ENCODE measurements around the gene RCSD1. TPM values are rescaled to one million over a fixed set of nuclear protein-coding genes. Genes with fewer than 3 reads are reported as not detected.

RCSD1 gene
- total and polyA plus RNA-seq, 2 of the 13 experiments (the other 11 are each of a cell fraction or from before 2014, with no cell fraction given), result not detected

DNA sequence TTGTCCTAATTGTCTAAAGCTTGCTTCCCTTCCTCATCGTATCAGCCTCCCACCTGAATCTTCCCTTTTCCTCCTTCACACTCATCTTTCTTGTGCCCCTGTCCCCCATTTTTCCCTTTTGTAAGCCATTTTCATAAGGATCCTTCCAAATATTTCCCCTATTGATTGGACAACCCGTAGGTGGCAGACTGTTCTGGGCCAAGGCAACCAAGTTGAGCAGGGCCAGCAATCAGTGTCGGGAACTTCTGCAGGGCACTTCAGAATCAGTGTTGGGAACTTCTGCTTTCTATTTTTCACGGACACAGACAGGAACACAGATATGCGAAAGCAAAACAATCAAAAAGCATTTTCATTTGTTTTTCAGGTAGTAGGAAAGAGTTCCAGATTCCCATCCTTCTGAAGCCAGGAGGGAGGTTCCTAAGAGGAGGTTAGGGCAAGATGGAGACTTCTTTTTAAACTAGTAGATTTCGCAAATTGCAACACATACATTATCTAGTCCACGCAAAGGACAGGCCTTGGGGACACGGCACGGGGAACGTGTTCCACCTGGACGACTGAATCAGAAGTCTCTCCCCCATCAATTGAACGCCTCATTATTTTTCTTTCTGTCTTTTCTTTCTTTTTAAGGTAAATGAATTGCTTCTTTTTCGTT, 91.1 kb downstream of the RCSD1 start (continued):
- TF ChIP-seq, protein P1, sequence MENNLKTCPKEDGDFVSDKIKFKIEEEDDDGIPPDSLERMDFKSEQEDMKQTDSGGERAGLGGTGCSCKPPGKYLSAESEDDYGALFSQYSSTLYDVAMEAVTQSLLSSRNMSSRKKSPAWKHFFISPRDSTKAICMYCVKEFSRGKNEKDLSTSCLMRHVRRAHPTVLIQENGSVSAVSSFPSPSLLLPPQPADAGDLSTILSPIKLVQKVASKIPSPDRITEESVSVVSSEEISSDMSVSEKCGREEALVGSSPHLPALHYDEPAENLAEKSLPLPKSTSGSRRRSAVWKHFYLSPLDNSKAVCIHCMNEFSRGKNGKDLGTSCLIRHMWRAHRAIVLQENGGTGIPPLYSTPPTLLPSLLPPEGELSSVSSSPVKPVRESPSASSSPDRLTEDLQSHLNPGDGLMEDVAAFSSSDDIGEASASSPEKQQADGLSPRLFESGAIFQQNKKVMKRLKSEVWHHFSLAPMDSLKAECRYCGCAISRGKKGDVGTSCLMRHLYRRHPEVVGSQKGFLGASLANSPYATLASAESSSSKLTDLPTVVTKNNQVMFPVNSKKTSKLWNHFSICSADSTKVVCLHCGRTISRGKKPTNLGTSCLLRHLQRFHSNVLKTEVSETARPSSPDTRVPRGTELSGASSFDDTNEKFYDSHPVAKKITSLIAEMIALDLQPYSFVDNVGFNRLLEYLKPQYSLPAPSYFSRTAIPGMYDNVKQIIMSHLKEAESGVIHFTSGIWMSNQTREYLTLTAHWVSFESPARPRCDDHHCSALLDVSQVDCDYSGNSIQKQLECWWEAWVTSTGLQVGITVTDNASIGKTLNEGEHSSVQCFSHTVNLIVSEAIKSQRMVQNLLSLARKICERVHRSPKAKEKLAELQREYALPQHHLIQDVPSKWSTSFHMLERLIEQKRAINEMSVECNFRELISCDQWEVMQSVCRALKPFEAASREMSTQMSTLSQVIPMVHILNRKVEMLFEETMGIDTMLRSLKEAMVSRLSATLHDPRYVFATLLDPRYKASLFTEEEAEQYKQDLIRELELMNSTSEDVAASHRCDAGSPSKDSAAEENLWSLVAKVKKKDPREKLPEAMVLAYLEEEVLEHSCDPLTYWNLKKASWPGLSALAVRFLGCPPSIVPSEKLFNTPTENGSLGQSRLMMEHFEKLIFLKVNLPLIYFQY (CRISPR knock-in tag; IDR thresholded peaks at IDR 0.05; ENCODE audit: borderline replicate concordance), result 0 out of 2 replicates have a peak, but pooled peaks have one; percentile 58
- no peak for TF ChIP-seq TEAD2 (CRISPR knock-in tag; IDR thresholded peaks at IDR 0.05)
- no peak for TF ChIP-seq AGO1 (IDR thresholded peaks at IDR 0.05; ENCODE audit: low read depth, low read length, poor library complexity, severe bottlenecking)
- TF ChIP-seq ZNF547 (CRISPR knock-in tag; IDR thresholded peaks at IDR 0.05), result 0 out of 2 replicates have a peak, but pooled peaks have one; percentile 47
- TF ChIP-seq, protein P2, sequence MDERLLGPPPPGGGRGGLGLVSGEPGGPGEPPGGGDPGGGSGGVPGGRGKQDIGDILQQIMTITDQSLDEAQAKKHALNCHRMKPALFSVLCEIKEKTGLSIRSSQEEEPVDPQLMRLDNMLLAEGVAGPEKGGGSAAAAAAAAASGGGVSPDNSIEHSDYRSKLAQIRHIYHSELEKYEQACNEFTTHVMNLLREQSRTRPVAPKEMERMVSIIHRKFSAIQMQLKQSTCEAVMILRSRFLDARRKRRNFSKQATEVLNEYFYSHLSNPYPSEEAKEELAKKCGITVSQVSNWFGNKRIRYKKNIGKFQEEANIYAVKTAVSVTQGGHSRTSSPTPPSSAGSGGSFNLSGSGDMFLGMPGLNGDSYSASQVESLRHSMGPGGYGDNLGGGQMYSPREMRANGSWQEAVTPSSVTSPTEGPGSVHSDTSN (CRISPR knock-in tag; IDR thresholded peaks at IDR 0.05), result no peak
- no peak for TF ChIP-seq TAF1 (CRISPR knock-in tag; IDR thresholded peaks at IDR 0.05)
- TF ChIP-seq ZNF33B (CRISPR knock-in tag; IDR thresholded peaks at IDR 0.05), result no peak
- no peak for TF ChIP-seq DPF2 (CRISPR knock-in tag; IDR thresholded peaks at IDR 0.05; ENCODE audit: borderline replicate concordance, low read depth)
- no peak; the same call in 1 of the 2 replicates for TF ChIP-seq HDAC1 (CRISPR knock-in tag; IDR thresholded peaks at IDR 0.05)
- TF ChIP-seq ATF7-NPFF (CRISPR knock-in tag; IDR thresholded peaks at IDR 0.05; ENCODE audit: low read depth), result no peak
- no peak for TF ChIP-seq ZNF337 (CRISPR knock-in tag; IDR thresholded peaks at IDR 0.05; ENCODE audit: borderline replicate concordance, low read depth)
- no peak for TF ChIP-seq ZNF589 (CRISPR knock-in tag; conservative IDR thresholded peaks at IDR 0.05)
- no peak for TF ChIP-seq NFRKB (IDR thresholded peaks at IDR 0.05)
- TF ChIP-seq KDM5A (IDR thresholded peaks at IDR 0.05; ENCODE audit: borderline replicate concordance, low read length), result peak; percentile 42; the same call in 1 of the 2 replicates
- no peak for TF ChIP-seq HNF4A (CRISPR knock-in tag; IDR thresholded peaks at IDR 0.05)
- TF ChIP-seq ZNF788 (CRISPR knock-in tag; IDR thresholded peaks at IDR 0.05; ENCODE audit: borderline replicate concordance), result no peak
- no peak for TF ChIP-seq ZNF383 (CRISPR knock-in tag; IDR thresholded peaks at IDR 0.05; ENCODE audit: borderline replicate concordance)
- TF ChIP-seq BRD4 (CRISPR knock-in tag; IDR thresholded peaks at IDR 0.05), result no peak
- no peak for TF ChIP-seq FOXO1 (CRISPR knock-in tag; IDR thresholded peaks at IDR 0.05)
- 0 out of 2 replicates have a peak, but pooled peaks have one; percentile 21 for TF ChIP-seq NR2F2 (IDR thresholded peaks at IDR 0.05; ENCODE audit: borderline replicate concordance, low read depth)
- no peak; the same call in 1 of the 2 replicates for TF ChIP-seq ZNF460 (CRISPR knock-in tag; IDR thresholded peaks at IDR 0.05; ENCODE audit: borderline replicate concordance)
- no peak; the same call in 1 of the 2 replicates for TF ChIP-seq ZNF605 (CRISPR knock-in tag; IDR thresholded peaks at IDR 0.05)
- TF ChIP-seq RBFOX2 (IDR thresholded peaks at IDR 0.05; ENCODE audit: low read depth, low read length), result no peak
- TF ChIP-seq, protein P3, sequence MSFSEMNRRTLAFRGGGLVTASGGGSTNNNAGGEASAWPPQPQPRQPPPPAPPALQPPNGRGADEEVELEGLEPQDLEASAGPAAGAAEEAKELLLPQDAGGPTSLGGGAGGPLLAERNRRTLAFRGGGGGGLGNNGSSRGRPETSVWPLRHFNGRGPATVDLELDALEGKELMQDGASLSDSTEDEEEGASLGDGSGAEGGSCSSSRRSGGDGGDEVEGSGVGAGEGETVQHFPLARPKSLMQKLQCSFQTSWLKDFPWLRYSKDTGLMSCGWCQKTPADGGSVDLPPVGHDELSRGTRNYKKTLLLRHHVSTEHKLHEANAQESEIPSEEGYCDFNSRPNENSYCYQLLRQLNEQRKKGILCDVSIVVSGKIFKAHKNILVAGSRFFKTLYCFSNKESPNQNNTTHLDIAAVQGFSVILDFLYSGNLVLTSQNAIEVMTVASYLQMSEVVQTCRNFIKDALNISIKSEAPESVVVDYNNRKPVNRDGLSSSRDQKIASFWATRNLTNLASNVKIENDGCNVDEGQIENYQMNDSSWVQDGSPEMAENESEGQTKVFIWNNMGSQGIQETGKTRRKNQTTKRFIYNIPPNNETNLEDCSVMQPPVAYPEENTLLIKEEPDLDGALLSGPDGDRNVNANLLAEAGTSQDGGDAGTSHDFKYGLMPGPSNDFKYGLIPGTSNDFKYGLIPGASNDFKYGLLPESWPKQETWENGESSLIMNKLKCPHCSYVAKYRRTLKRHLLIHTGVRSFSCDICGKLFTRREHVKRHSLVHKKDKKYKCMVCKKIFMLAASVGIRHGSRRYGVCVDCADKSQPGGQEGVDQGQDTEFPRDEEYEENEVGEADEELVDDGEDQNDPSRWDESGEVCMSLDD (CRISPR knock-in tag; IDR thresholded peaks at IDR 0.05; ENCODE audit: borderline replicate concordance), result no peak
